Thyroid gland (tissue), 4 donors: ENCODE results near the gene CCDC158.

ENCODE experiments used
- CTCF ChIP-seq, 6 experiments: fragments of 200-600 bp in 3 of 6; fragments of 450-650 bp in 3 of 6; sonication (generic) in 3 of 6; IDR thresholded peaks; one replicate each; pipeline ENCODE4 v1.5.1; 2016 to 2019; ENCODE audit warnings: antibody characterized with exemption in 6 of 6, mild to moderate bottlenecking in 2 of 6, inconsistent platforms in 1 of 6, moderate library complexity in 1 of 6
- POLR2A ChIP-seq, 2 donors: fragments of 450-650 bp; IDR thresholded peaks; one replicate each; pipeline ENCODE4 v1.6.1; 2017; ENCODE audit warnings: antibody characterized with exemption in 2 of 2, mild to moderate bottlenecking in 2 of 2, moderate library complexity in 1 of 2

GRCh38 chr4:76342191-76342590, 78.8 kb downstream of the CCDC158 start:
- TF ChIP-seq CTCF (IDR thresholded peaks at IDR 0.05): no peak
- TF ChIP-seq POLR2A (IDR thresholded peaks at IDR 0.05): no peak
